Stimulated activated CD8-positive, alpha-beta memory T cell treated with anti-CD3 and anti-CD28 coated beads, Interleukin-15, amount 100 ng/mL, for 48 hours (primary cell): ENCODE data around the gene ST7.

Source experiments
- DNase-seq, 2 donors: peaks; one replicate each; pipeline ENCODE4 v3.0.0-alpha.2; 2020; ENCODE audit warnings: low read depth in 2 of 2

Gene ST7

DNA sequence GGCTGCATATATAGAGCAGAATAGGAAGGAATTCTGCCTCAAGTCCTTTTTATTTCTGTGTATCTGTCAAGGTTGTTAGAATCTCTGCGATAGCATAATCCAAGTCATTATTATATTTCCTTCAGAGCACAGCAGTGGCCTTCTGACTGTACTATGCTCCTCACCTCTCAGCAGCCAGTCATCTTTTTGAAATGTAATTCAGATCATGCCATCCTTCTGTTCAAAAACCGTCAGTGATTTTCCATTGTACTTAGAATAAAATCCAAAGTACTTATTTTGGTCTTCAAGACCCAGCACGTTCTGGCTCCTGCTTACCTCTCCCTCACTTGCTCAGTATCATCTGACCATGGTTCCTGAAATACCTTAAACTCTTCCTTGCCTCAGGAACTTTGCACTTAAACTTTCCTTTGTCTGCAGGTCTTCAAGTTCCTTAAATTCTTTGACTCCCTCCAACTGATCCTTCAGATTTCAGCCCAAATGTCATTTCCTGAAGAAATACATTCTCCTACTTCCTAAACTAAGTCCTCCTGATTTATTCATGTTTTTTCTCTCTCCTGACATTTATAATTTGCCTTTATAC lies 112.4 kb downstream of the ST7 start:
- no peak for DNase-seq

DNA sequence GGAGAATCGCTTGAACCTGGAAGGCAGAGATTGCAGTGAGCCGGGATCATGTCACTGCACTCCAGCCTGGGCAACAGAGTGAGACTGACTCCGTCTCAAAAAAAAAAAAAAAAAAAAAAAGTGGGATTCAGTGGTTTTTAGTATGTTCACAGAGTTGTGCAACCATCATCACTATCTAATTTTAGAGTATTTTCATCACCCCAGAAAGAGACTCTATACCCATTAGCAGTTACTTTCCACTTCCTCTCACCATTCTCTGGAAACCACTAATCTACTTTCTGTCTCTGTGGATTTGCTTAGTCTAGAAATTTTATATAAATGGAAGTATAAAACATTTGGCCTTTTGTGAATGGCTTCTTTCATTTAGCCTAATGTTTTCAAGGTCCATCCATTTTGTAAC lies 113.4 kb downstream of the ST7 start:
- DNase-seq: no peak

DNA sequence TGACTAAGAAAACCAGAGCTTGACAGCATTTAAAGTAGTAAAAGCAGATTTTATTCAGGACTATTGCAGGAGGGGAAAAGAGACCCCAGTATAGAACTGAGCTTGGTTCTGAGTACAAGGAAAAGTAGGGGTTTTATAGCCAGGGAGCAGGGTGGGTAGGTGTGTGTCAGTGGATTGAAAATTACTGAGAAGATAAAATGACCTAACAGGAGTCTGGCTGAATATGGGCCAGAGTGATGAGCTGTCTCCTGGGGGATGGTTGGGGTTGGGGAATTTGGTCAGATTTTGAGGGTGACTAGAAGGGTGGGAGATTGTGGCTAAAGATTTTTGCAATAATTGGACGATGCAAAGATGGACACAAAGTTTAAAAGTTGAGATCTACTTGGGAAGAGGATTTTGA lies 114.0 kb downstream of the ST7 start:
- no peak for DNase-seq

GRCh38 chr7:117068511-117069145 lies 115.3 kb downstream of the ST7 start:
- no peak for DNase-seq

DNA sequence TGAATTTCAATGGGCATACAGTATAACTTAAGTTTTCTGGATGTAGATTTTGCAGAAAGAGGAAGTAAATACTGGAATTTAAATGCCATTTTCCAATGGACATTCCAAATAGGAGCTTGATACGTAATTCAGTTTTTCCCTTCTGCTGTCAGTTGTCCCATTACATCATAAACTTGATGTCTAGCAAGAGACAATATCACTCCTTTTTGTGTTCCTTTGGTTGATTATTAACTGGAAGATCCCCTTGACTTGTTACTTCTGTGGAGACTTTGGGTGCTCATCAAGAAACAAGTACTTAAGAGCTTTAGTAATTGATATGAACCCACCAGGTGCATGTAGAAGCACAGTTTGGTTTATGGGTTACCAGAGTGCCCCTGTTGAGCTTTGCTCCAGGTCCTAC lies 116.1 kb downstream of the ST7 start:
- no peak for DNase-seq

- DNase-seq: no peak
These were observed 118.2 kb downstream of the ST7 start for GRCh38 chr7:117071551-117071950.

DNA sequence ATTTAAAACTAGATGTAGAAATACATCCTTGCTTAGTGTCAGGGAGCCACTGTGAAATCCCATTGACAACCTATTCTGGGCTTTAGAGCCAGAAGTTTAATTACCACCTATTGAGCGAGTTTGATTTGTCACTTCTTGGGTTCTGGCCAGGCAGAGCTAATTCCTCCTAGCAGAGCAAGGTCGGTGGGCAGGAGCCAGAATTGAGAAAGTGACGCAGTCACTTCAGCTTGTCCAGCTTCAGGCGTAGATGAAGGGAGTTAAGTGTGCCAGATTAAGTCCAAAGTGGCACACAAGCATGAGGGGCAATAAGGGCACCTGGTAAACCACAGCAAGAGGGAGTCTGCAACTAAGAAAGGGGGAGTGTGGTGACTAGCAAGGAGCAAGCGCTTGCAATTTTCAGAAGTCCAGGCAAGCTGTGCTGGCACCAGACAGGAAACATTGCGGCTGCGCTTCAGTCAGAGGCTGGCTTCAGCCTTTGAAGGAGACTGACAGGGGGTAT lies 119.4 kb downstream of the ST7 start:
- no peak for DNase-seq

DNA sequence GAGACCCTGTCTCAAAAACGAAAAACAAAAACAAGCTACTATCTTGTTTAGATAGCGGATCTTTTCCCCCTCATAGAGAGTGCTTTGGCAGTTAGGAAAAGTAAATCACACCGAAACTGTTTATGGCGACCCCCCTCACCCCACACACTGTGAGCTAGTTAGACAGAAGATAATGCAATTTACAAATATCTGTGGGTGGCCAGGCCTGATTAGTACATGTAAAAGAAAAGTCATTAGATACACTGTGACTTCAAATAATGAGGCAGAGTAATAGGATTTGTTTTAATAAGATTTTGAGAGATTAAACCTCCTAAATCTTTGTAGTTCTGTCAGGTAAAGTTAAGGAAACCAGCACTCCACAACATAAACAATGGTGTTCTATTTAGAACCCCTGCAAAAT lies 121.1 kb downstream of the ST7 start:
- DNase-seq: no peak

- DNase-seq: no peak
These were observed 122.6 kb downstream of the ST7 start for GRCh38 chr7:117075934-117076333.

DNA sequence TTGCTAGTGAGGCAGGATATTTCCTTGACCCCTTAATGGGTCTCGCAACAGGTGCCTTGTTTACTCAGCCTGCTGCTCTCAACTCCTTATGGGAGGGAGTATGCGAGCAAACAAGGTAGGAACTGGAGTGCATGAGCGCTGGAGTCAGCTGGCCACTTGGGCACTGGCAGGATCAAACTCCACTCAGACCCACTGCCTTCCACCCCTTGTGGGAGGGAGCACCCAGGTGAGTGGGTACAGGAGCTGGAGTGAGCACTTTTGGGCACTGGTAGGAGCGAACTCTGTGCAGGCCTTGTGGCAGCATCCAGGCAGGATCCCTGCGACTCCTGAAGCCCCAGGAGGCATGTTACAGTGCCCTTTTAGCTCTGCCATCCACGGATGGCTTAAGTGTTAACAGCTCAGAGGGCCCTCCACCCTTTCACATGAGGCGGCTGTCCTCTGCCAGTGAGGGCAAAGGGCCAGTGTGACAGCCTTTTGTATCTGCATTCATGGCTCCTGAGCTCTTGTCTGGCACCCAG lies 123.2 kb downstream of the ST7 start:
- DNase-seq: no peak

GRCh38 chr7:117077658-117078057 lies 124.4 kb downstream of the ST7 start:
- no peak for DNase-seq

DNA sequence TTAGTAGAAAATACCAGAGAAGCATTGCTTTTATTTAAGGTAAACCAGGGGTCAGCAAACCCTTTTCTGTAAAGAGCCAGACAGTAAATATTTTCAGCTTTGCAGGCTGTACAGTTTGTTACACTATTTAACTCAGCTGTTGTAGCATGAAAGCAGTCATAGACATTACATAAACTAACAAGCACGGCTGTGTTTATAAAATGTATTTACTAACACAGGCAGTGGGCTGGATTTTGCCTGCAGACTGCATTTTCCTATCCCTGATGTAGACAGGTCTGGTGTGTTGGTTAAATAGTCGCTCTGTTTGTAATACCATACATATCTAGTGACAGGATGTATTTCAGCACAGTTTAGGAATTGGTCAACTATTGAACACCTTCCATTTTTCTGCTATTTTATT lies 129.3 kb downstream of the ST7 start:
- DNase-seq: no peak

- no peak for DNase-seq
These were observed 130.3 kb downstream of the ST7 start for GRCh38 chr7:117083648-117084047.

DNA sequence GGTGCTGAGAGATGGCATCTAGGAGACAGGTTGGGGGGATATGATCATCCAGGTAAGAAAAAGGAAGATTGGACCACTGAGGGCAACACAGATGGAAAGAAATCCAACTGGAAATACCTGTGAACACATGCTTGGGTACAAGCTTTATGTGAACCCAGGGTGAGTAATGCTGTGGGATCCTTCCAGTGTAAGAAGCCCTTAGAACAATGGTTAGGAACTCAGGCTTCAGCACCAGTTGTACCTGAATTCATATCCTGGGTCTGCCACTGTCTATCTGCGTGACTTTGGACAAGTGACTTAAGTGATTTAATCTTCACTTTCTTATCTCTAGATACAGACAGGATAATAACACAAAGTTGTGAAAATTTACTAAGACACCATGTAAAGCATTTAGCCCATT lies 131.0 kb downstream of the ST7 start:
- DNase-seq: no peak

GRCh38 chr7:117085275-117085674 lies 132.0 kb downstream of the ST7 start:
- DNase-seq: no peak

DNA sequence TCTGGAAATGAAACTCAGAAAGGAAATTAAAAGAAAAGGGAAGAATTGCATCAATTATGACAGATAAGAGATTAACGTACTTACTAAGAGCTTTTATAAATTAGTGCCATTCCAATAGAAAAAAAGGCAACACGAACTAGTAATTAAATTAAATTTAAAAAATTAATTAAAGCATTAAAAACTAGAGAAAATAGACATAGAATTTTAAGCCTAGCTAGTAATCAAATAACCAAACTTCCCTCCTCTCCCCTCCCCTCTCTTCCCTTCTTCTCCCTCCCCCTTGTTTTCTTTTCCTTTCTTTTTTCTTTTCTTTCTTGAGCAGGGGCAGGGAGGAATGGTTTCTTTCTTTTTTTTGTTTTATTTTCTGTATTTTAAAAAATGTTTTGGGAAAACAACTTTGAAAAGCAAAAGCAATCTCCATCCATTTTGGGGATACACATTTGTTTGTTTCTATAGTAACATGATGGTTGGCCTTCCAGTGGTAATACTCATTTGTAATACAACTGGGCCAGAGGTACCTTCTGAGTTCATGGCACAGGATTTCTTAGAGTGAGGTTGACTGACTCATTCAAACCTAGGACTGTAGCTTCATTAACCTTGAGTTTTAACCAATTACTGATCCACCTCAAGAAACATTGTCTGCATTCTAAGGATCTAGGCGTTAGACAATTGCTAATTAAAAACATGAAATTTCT lies 132.6 kb downstream of the ST7 start:
- no peak for DNase-seq

DNA sequence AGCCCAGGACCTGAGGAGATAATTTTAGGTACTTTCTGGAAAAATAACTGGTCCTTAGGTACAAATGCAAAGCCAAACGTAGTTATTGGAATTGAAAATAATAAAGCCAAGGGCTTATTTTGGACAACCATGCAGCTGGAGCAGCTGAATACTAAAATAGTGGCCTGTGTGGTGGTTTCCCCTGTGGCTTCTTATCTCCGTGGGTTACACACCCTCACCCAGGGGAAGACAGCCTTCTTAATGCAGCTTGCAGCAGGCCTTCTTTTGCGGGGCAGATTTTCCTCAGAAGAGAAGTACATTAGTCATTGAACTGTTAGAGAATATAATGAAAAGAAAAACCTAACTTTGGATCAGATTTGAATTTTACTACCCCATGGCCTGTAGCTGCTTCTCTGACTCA lies 133.5 kb downstream of the ST7 start:
- DNase-seq: peak; percentile 4 to 13

DNA sequence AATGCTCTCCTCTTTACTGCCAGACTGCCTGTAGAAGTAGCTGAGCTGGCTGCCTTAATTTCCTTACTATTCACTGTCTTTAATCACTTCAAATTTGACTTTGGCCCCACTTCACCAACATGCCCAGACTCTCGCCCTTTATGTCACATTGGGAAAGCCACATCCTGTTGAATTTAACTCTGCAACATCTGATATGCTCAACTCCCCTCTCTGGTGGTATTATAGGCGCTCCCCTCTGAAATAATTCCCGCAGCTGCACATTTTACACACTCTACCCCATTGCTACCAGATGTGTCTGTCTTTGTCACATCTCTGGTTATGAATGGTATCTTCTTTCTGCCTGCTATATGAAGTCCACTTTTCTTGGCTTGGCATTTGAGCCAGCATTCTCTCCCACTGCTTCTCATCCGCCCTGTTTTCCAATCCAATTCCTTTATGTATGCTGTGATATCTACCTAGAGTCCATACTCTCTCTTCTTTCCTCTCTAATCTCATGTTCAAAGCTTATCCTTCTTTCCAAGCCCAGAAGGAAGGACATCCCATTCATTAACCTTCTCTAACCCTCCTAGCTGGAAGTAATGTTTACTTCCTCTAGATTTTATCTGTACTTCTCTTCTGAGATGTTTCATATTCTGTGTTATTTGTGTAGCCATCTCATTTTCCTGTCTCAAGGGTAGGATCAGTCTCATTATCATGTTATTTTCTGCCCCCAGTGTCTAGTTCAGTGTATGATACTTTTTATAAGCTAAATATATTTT lies 134.5 kb downstream of the ST7 start:
- DNase-seq: no peak

DNA sequence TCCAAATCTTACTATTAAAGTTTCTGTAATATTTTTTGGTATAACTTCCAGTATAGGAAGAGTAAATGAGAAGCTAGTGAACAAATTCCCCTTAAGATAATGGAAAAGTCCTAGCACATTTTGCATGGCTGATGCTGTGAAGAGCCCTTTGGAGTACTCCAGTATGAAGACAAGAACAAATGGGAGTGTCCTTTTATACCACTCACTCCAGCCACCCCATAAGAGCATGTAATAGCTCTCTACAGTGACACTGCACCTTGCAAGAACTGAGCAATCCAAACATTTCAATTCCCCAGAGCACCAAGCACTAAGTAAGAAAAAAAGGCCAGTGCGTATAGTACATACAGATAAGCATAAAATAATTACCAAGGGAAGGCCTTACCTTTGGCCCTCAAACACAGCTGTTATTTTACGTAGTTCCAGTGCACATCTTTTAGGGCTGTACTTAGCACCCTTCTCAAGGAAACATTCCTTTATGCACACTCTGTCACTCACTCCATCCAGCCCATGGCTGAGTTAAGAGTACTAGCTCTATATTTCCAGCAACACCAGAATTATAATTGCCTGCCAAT lies 135.4 kb downstream of the ST7 start:
- no peak for DNase-seq

DNA sequence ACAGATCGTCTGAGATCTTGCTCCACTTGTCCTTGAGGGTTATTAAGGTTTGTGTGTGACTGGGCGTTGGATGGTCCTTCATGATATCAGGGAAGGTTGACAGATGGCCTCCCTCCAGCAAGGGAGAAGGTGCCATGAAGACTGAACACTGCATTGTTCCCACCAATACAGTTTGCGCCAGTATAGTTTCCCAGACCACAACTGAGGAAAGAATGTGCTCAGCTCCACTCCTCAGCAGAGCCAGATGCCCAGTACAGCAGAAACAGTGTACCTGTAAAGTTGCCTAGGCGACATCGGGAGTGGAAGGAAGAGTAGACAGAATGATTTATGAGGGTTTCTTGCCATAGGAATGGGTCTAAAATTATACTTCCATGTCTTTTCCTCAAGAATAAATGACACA lies 137.5 kb downstream of the ST7 start:
- DNase-seq: no peak

- no peak for DNase-seq
These were observed 138.4 kb downstream of the ST7 start for GRCh38 chr7:117091721-117092120.

DNA sequence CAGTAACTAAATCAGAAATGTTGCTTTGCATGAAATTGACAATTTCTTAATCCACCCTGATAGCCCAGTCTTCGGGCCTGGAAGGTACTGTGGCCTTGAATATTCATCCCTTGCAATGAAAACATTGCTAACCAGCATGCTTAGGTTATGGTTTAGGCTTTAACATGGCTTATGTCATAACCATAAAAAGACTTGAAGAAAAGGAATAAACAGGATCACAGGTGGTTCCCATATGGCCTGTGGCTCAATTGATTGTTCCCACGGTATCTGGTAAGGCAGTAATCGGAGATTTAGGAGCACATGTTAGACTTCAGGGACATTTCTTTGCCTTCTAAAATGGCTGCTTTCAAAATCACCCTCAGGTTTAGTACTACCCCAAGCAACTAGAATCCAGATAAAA lies 139.5 kb downstream of the ST7 start:
- no peak for DNase-seq
